ENCODE measurements around the gene SLC37A3.

DNA sequence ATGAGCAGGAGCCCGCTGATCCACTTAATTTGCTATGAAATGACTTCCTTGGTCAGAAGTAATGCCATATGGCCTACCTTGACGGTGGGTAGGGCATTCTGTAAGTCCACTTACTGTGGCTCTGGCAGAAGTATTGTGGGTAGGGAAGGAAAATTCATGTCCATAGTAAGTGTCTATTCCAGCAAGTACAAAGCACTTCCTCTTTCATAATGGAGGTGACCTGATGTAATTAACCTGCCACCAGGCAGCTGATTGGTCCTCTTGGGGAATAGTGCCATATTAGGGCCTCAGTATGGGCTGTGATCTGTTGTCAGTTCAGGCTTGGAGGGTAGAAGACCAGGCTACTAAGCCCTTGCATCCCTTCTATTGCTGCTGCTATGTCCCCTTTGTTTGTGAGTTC, 103.9 kb downstream of the SLC37A3 start:
- no peak for TF ChIP-seq CTCF (IDR thresholded peaks at IDR 0.05; ENCODE audit: low read depth, low read length, missing input control)
- TF ChIP-seq, protein P1, sequence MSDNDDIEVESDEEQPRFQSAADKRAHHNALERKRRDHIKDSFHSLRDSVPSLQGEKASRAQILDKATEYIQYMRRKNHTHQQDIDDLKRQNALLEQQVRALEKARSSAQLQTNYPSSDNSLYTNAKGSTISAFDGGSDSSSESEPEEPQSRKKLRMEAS (IDR thresholded peaks at IDR 0.05) = no peak
- no peak for TF ChIP-seq REST (IDR thresholded peaks at IDR 0.05)
- TF ChIP-seq SP1 (IDR thresholded peaks at IDR 0.05) = no peak
- no peak for TF ChIP-seq JUND (IDR thresholded peaks at IDR 0.05)
- no peak for TF ChIP-seq NR2F2 (IDR thresholded peaks at IDR 0.05)
- no peak for TF ChIP-seq YY1 (IDR thresholded peaks at IDR 0.05)
- TF ChIP-seq HNF4G (IDR thresholded peaks at IDR 0.05) = no peak
